NCI-H226 (cell line): Measurements from ENCODE around the gene MICALL1.

Source experiments
- DNase-seq: peaks from one replicate; pipeline ENCODE4 v3.0.0-alpha.2; 2015

Gene MICALL1

GRCh38 chr22:37985050-37985585 lies 79.0 kb downstream of the MICALL1 start:
- DNase-seq, result no peak

DNA sequence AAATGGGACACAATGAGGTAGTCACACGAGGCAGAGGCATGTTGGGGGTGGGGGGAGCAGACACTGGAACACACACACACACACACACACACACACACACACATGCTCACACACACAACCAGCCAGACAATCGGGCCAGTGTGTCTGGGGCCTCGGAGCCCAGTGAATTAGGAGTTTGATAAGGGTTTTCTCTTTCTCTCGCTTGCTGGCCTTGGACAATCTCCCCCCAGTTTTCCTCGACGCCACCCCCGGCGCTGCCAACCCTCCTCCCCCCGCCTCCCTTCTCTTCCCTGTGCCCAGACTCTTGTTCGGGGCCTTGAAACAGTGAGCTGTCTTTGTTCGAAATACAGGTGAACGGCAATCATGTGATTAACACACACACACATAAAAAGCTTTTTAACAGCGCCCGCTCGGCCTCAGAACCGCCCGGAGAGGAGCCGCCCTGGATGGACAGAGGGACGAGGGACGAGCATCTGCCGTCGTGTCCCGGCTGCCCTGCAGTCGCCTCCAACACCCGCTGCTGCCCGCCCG lies 79.7 kb downstream of the MICALL1 start:
- no peak for DNase-seq

DNA sequence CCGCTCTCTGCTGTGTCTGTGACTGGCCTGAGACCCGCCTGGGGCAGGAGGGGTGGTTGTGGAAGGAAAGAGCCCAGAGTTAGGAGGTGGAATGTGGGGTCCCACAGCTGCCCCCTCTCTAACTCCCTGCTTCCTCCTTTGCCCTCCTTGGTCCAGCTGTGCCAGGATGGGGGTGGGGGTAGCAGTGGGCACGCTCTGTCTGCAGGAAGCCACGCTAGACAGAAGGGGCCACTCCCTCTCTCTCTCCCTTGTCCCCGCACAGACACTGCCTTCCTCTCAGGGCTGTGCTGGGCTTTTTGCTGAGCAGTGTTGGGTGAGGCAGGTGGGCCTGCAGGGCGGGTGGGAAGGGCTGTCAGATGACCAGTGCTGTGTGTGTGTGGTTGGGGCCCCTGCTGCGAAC lies 80.3 kb downstream of the MICALL1 start:
- DNase-seq, result no peak

GRCh38 chr22:37989146-37990045 lies 83.3 kb downstream of the MICALL1 start:
- DNase-seq, result no peak

GRCh38 chr22:37990301-37990700 lies 84.2 kb downstream of the MICALL1 start:
- DNase-seq, result no peak

- no peak for DNase-seq
Observed at GRCh38 chr22:37990862-37991261, 84.8 kb downstream of the MICALL1 start.

GRCh38 chr22:37991731-37992442 lies 85.8 kb downstream of the MICALL1 start:
- no peak for DNase-seq
